HCT116 (cell line): ENCODE data around the gene PDIK1L. TPM values are rescaled to one million over a fixed set of nuclear protein-coding genes. Genes with fewer than 3 reads are reported as not detected.

Experiments used
- ATAC-seq: fragments of 200-7000 bp; cut with Tn5 transposase; 2 replicates; pipeline ENCODE4 v1.9.1; 2020; ENCODE audit warnings: mild to moderate bottlenecking, moderate library complexity
- BruUV-seq: library from RNA; stranded (reverse); fragments of 400-500 nt; replicated peaks from 2 replicates; lab custom pipeline; 2021; lab: Mats Ljungman, UMichigan
- CTCF ChIA-PET: fragments of 300-600 bp; sonication (Branson Sonifier 250); formaldehyde crosslinking; loops from one replicate; lab custom pipeline; 2021; ENCODE audit warnings: antibody characterized with exemption; lab: Charles Lee
- POLR2A ChIA-PET: fragments of 300-600, 350-600 bp; sonication (Branson Sonifier 250); formaldehyde crosslinking; loops from one replicate; lab custom pipeline; 2021; ENCODE audit warnings: antibody characterized with exemption; lab: Charles Lee
- RAD21 ChIA-PET, 2 experiments: fragments of 300-600 bp; sonication (Branson Sonifier 250); formaldehyde crosslinking; loops; one replicate each; lab custom pipeline; 2023; ENCODE audit warnings: low total read pairs in 2 of 2; ENCODE audit not compliant: uncharacterized antibody in 2 of 2, unreplicated experiment in 2 of 2, low non-redundant PET in 1 of 2; lab: Charles Lee
- DNase-seq: peaks from one replicate; pipeline ENCODE4 v3.0.0-alpha.2; 2010; ENCODE audit warnings: low read depth, low spot score
- H2AFZ ChIP-seq: fragments of 200-600 bp; shearing (Covaris generic), sonication (generic); 2 replicates; pipeline ENCODE4 v1.6.1; 2017; ENCODE audit warnings: low read depth, mixed run types, mixed read lengths, antibody characterized with exemption, low read length; ENCODE audit not compliant: poor library complexity, severe bottlenecking
- H3K27ac ChIP-seq: 2 replicates; pipeline ENCODE4 v1.5.1; 2012; ENCODE audit warnings: low read depth, low read length
- H3K27me3 ChIP-seq: fragments of 200-600 bp; sonication (generic); 2 replicates; pipeline ENCODE4 v1.6.1; 2016; ENCODE audit warnings: mixed run types, low read length, mixed read lengths; ENCODE audit not compliant: insufficient read depth
- H3K36me3 ChIP-seq, 2 experiments: fragments of 200-500 bp in 1 of 2; fragments of 200-600 bp in 1 of 2; sonication (Bioruptor generic) in 1 of 2; sonication (generic) in 1 of 2; 2 replicates each; pipeline versions ENCODE4 v1.5.1 to v1.6.1; 2014 to 2016; ENCODE audit warnings: low read length in 2 of 2, inconsistent platforms in 1 of 2, mixed read lengths in 1 of 2, mixed run types in 1 of 2; ENCODE audit not compliant: insufficient read depth in 2 of 2, control insufficient read depth in 1 of 2
- H3K4me1 ChIP-seq, 2 experiments: fragments of 200-600 bp in 1 of 2; sonication (generic) in 1 of 2; 2 replicates each; pipeline versions ENCODE4 v1.5.1 to v1.6.1; 2012 to 2017; ENCODE audit warnings: low read length in 2 of 2, inconsistent platforms in 1 of 2, mild to moderate bottlenecking in 1 of 2, mixed read lengths in 1 of 2, mixed run types in 1 of 2, moderate library complexity in 1 of 2; ENCODE audit not compliant: insufficient read depth in 2 of 2, control insufficient read depth in 1 of 2
- H3K4me2 ChIP-seq: fragments of 200-600 bp; sonication (generic); 2 replicates; pipeline ENCODE4 v1.6.1; 2017; ENCODE audit warnings: mixed run types, low read length, mixed read lengths
- H3K4me3 ChIP-seq, 2 experiments: fragments of 200-600 bp in 1 of 2; sonication (generic) in 1 of 2; replicated peaks in 1 of 2; 2 replicates each; pipeline ENCODE4 v1.5.1; 2011 to 2016; ENCODE audit warnings: low read length in 2 of 2, control low read depth in 1 of 2, low read depth in 1 of 2, mild to moderate bottlenecking in 1 of 2, mixed read lengths in 1 of 2, mixed run types in 1 of 2
- H3K79me2 ChIP-seq: fragments of 200-600 bp; sonication (generic); 2 replicates; pipeline ENCODE4 v1.6.1; 2017; ENCODE audit warnings: mild to moderate bottlenecking, mixed run types, low read length, moderate library complexity, mixed read lengths; ENCODE audit not compliant: insufficient read depth
- H3K9ac ChIP-seq: fragments of 200-600 bp; sonication (generic); 2 replicates; pipeline ENCODE4 v1.6.1; 2016; ENCODE audit warnings: low read length, mixed read lengths
- H3K9me2 ChIP-seq: fragments of 200-600 bp; sonication (generic), shearing (Covaris generic); 2 replicates; pipeline ENCODE4 v1.6.1; 2017; ENCODE audit warnings: mixed run types, mild to moderate bottlenecking, moderate library complexity; ENCODE audit not compliant: insufficient read depth
- H3K9me3 ChIP-seq, 2 experiments: fragments of 200-500 bp in 1 of 2; fragments of 200-600 bp in 1 of 2; sonication (Bioruptor generic) in 1 of 2; sonication (generic) in 1 of 2; 2 replicates each; pipeline ENCODE4 v1.6.1; 2014 to 2017; ENCODE audit warnings: low read length in 2 of 2, mixed read lengths in 2 of 2, inconsistent platforms in 1 of 2, low read depth in 1 of 2, mild to moderate bottlenecking in 1 of 2, mixed run types in 1 of 2, moderate library complexity in 1 of 2; ENCODE audit not compliant: control insufficient read depth in 1 of 2, insufficient read depth in 1 of 2
- H4K20me1 ChIP-seq: fragments of 200-600 bp; sonication (generic), shearing (Covaris generic); 2 replicates; pipeline ENCODE4 v1.6.1; 2017; ENCODE audit warnings: mixed run types, mild to moderate bottlenecking, moderate library complexity; ENCODE audit not compliant: insufficient read depth
- CEBPB ChIP-seq: IDR thresholded peaks from 2 replicates; pipeline ENCODE4 v1.6.1; 2012; ENCODE audit warnings: low read depth
- ZFX ChIP-seq: fragments of 450-650 bp; IDR thresholded peaks from 2 replicates; pipeline ENCODE4 v1.6.1; 2017
- ZNF274 ChIP-seq: fragments of 200-500 bp; sonication (Bioruptor generic); IDR thresholded peaks from 2 replicates; pipeline ENCODE4 v1.6.1; 2014; ENCODE audit warnings: mild to moderate bottlenecking, low read depth, low read length, inconsistent platforms
- intact Hi-C: fragments of 100-400 bp; cut with micrococcal nuclease; formaldehyde crosslinking; loops from 2 replicates; pipeline ENCODE4 v1.10.0; 2022
- total RNA-seq: library from RNA; stranded (reverse); gene quantifications from one replicate; pipeline ENCODE4 v1.2.1, GENCODE V29; 2021; ENCODE audit not compliant: unreplicated experiment
- TF ChIP-seq, protein P1 (sequence below), 3 experiments: fragments of 200-600 bp in 1 of 3; sonication (generic) in 1 of 3; IDR thresholded peaks in 2 of 3; conservative IDR thresholded peaks in 1 of 3; 2 replicates each; pipeline ENCODE4 v1.5.1; 2012 to 2017; ENCODE audit warnings: low read depth in 2 of 3, low read length in 2 of 3, antibody characterized with exemption in 1 of 3, borderline replicate concordance in 1 of 3, control low read depth in 1 of 3, mild to moderate bottlenecking in 1 of 3, mixed read lengths in 1 of 3, mixed run types in 1 of 3, moderate library complexity in 1 of 3; ENCODE audit not compliant: insufficient read depth in 1 of 3

The PDIK1L gene
- total RNA-seq, 1 experiment from 2014 or later: 8.8 TPM

DNA sequence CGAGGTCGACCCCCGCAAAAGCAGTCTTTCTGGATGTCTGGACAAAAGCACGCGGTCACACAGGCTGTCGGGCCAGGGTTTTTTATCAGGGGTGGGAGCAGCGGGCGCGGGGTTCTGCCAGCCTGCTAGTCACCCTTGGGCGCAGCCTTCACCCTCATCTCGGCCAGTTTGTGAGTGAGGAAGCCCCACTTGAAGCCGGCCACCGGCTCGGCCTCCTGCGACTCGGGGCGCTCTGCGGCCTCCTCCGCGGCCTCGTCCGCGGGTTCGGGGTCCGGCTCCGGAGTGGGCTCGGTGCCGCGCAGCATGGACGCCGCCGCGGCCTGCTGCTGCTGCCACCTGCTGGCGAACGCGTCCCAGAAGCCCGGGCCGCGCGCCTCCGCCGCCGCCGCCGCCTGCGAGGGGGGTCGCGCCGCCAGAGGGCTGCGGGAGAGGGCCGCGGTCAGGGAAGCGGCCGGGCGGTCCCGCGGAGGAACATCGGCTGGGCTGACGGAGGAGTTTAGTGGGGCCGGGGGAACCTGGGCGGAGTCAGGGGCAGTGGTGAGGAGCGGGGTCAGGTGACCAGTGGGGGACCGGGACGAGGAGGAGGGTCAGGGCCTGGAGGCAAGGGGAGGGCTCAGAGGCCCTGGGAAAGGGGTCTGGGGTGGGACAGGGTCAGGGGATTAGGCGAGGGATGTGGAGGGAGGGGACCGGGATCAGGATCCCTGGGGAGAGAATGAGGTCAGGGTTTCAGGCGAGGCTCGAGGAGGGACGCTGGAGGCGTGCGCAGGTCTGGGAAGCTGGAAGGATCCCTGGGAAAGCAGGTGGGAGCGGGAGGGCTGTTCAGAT, 52.6 kb downstream of the PDIK1L start:
- no TSS peak for BruUV-seq
- TF ChIP-seq, protein P1, sequence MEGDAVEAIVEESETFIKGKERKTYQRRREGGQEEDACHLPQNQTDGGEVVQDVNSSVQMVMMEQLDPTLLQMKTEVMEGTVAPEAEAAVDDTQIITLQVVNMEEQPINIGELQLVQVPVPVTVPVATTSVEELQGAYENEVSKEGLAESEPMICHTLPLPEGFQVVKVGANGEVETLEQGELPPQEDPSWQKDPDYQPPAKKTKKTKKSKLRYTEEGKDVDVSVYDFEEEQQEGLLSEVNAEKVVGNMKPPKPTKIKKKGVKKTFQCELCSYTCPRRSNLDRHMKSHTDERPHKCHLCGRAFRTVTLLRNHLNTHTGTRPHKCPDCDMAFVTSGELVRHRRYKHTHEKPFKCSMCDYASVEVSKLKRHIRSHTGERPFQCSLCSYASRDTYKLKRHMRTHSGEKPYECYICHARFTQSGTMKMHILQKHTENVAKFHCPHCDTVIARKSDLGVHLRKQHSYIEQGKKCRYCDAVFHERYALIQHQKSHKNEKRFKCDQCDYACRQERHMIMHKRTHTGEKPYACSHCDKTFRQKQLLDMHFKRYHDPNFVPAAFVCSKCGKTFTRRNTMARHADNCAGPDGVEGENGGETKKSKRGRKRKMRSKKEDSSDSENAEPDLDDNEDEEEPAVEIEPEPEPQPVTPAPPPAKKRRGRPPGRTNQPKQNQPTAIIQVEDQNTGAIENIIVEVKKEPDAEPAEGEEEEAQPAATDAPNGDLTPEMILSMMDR (IDR thresholded peaks at IDR 0.05 in 2 of 3, conservative IDR thresholded peaks at IDR 0.05 in 1 of 3; ENCODE audit: borderline replicate concordance in 1 of 3, insufficient read depth in 1 of 3, low read depth in 2 of 3, low read length in 2 of 3): peak in 2 of 3 experiments; percentile 43 to 61; a peak in 4 of 6 replicates
- TF ChIP-seq ZFX (peak; percentile 40; the same call in 1 of the 2 replicates), ZNF274 (no peak), CEBPB (no peak)
- H3K4me1 ChIP-seq: peaks cover 11 to 38% of the 10 kb centered on the region in 2 experiments
- no peaks in the 10 kb centered on the region for H3K9me3 ChIP-seq
- peak overlapping the region; percentile 85 for H2AFZ ChIP-seq
- no peaks in the 10 kb centered on the region for H4K20me1 ChIP-seq
- intact Hi-C loops: no loop called here
- H3K4me2 ChIP-seq: peak overlapping the region; percentile 90
- H3K4me3 ChIP-seq: peak overlapping the region; percentile 37 to 54
- DNase-seq (no peak), ATAC-seq (peak; percentile 79)
- H3K36me3 ChIP-seq: no peaks in the 10 kb centered on the region
- peak overlapping the region; percentile 60 for H3K9ac ChIP-seq
- ChIA-PET RAD21 (no interaction called here), CTCF (interaction anchor here (0.9 to 1.3 kb wide), 3 partner anchors 13 to 129 kb away, joined by 3 to 7 read pairs (median 3); partner anchors contain the start of gene CNKSR1), POLR2A (no interaction called here)
- H3K27me3 ChIP-seq: no peaks in the 10 kb centered on the region
- H3K27ac ChIP-seq: peak overlapping the region; percentile 31; the same call in 1 of the 2 replicates
- no peaks in the 10 kb centered on the region for H3K9me2 ChIP-seq
- H3K79me2 ChIP-seq: no peaks in the 10 kb centered on the region
